HG02870 (cell line): ENCODE measurements around the gene CEP68.
"Not testable (repeated sequence)": the region's sequence is repeated elsewhere in the genome, so short reads cannot be mapped to it uniquely, and the experiment has no call there.

ENCODE experiments used
- ATAC-seq: cut with Tn5 transposase; IDR thresholded peaks from one replicate; pipeline ENCODE4 v1.9.1; 2021; ENCODE audit warnings: mild to moderate bottlenecking, moderate library complexity; ENCODE audit not compliant: unreplicated experiment

The CEP68 gene, protein sequence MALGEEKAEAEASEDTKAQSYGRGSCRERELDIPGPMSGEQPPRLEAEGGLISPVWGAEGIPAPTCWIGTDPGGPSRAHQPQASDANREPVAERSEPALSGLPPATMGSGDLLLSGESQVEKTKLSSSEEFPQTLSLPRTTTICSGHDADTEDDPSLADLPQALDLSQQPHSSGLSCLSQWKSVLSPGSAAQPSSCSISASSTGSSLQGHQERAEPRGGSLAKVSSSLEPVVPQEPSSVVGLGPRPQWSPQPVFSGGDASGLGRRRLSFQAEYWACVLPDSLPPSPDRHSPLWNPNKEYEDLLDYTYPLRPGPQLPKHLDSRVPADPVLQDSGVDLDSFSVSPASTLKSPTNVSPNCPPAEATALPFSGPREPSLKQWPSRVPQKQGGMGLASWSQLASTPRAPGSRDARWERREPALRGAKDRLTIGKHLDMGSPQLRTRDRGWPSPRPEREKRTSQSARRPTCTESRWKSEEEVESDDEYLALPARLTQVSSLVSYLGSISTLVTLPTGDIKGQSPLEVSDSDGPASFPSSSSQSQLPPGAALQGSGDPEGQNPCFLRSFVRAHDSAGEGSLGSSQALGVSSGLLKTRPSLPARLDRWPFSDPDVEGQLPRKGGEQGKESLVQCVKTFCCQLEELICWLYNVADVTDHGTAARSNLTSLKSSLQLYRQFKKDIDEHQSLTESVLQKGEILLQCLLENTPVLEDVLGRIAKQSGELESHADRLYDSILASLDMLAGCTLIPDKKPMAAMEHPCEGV

DNA sequence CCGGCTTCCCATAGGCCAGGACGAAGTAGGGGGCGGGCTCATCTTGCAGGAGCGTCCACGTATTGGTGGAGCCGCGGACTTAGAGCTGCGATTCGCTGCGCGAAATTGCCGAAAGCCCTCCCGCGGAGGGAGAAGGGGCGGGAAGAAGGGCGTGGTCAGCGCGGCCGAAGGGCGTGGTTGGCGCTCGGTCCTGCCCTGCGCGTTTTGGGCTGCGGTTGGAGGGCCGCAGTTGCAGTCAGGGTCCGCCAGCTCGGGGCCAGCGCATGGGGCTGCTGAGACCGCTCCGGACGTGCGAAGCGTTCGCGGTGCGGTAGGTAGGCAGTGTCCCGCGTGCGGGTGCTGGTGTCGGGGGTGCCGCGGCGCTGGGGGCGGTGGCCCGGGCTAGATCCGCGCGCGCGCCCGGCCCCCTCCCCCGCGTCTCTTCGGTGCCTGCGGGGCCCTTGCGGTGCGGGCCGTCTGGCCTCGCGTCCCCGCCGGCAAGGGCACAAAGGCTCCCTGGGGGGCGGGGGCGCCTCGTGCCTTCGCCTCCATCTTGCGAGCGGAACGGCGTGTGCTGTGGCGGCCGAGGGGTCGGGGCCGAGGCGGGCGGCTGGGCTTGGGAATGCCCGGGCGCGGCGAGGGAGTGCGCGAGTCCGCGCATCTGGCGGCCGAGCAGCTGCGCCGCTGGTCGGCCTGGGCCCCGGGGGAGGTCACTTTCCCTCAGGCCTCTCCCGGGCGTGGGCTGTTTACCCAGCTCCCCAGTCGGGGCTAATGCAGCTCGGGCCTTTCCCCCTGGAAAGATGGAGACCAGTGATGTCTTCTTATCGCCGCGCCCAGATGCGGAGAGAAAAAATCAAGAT is at the start of gene CEP68:
CEP68 (plus strand) TSS at position 202 of the 839 bp plus-strand sequence. CDS start 13,029 bp downstream, outside the sequence.
- peak; percentile 82 for ATAC-seq

DNA sequence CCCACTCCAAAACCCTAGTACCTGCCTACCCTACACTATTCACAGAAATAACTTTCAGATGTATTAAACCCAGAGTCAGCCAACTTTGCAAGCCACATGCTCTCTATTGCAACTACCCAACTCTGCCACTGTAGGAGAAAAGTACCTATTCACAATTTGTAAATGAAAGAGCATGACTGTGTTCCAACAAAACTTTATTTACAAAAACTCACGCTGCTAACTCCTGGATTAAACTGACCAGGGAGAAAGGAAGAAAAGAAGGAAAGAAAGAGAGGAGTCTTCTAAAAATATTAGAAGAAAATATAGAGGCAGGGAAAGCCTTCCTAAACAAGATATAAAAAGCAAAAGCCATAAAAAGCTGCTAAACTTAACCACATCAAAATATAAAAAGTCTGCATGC is 42.4 kb upstream of the CEP68 start:
- no peak for ATAC-seq

DNA sequence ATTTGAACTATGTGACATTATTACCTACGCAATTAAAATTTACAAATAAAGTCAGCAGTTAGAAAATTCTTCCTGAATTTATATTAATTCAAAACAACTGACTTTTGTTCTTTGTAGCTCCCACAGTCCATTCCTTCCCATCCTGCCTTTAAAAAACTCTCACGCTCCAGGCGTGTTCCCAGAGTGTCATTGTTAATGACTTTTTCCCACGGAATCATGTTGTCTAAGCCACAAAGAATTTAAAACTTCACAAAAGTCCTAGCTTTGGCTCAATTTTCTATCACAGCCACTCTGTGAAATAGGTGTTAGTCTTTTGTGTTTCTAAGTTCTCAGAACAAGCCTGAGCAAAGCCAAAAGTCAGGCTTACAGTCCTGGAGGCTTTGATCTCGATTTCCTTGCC is 40.5 kb upstream of the CEP68 start:
- no peak for ATAC-seq

DNA sequence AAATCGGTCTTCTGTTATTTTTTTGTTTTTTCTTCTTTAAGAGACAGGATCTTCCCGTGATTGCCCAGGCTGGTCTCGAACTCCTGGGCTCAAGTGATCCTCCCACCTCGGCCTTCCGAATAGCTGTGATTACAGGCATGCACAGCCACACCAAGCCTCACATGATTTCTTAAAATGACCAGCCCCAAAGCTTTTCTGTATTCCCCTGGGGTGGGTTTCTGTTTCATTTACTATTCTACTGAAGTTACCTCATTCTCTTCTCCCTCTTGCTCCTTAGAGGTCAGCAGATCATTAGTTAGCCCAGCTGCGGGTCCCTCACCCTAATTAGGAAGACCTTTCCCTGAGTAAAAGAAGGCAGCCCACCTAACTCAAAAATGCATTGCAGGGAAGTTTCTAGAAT is 39.4 kb upstream of the CEP68 start:
- no peak for ATAC-seq

DNA sequence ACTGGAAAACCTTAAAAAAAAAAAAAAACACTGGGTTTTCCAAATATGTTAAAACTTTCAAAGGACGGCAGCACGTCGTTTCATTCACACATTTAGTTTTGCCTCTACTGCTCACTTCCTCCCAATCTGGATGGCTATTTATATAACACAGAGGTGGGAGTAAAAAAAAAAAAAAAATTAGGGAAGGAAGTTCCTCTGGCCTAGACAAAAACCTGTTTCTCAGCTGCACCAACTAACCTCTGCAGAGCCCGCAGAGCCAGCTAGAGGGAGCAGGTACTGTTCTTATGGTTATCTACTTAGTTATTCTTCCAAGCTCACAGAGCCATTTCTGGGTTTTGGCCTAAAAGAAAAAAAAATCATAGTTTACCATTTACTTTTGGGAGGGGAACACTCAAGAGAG is 38.9 kb upstream of the CEP68 start:
- no peak for ATAC-seq

DNA sequence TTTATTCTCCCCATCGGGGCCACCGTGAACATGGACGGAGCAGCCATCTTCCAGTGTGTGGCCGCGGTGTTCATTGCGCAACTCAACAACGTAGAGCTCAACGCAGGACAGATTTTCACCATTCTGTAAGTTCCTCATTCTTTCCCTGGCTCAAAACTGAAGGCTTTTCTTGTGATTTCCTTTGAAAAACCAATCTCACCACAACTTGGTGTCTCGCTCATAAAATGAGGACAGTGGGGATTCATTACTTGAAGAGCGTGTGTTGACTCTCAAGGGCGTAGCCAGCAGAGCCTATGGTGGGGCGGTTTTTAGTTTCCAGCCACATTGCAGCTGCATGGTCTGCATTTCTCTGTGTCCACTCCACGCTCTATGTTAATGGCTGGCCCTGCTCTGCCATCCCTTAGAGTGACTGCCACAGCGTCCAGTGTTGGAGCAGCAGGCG is 38.1 kb upstream of the CEP68 start:
- no peak for ATAC-seq

DNA sequence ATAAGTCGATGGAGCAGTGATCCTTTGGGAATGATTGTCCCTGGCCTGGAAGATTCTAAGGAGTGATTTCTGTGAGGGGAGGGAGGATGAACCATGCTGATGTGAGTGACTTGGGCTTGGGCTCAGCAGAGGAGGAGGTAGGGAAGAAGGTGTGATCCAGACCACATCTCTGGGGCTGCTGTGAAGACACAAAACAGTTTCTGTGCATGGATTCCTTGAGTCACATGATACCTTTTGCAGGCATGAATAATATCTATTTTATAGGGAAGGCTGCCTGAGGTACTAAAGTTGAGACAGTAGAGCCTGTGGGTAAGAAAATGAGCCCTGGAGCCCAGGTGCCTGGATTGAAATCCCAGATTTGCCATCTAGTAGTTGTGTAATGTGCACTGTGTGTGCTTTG is 37.2 kb upstream of the CEP68 start:
- no peak for ATAC-seq

DNA sequence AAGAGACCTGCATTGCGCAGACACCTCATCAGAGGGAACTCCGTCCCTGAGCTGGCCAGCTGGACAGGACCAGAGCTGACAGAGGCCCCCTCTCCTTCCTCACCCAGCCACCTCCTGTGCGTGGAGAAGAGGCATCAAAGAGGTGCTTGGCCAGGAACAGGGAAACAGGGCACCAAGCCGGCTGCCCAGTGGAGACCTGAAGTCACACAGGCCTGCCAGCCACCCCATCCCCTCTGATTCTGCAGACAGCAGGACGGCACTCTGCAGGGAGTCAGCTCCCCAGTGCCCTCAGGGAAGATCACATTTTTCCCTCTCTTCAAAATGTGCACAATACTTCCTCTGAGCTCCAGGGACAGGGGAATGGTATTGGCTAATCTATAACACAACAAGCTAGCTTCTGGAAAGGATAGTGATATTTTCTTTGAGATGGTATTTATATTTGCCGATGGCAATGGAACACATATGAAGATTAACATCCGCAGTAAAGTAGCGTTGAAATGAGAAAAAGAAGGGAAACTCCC is 36.5 kb upstream of the CEP68 start:
- ATAC-seq, result no peak

DNA sequence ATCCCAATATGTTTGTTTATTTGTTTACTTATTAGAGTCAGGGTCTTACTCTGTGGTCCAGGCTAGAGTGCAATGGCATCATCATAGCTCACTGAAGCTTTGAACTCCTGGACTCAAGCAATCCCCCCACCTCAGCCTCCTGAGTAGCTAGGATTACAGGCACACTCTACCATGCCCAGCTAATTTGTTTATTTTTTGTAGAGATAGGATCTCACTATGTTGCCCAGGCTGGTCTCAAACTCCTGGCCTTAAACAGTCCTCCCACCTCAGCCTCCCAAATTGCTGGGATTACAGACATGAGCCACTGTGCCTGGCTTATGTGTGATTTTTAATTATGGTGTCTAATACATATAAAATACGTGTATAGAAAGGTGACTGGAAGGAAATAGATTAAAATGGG is 36.0 kb upstream of the CEP68 start:
- ATAC-seq, result not testable (repeated sequence)

DNA sequence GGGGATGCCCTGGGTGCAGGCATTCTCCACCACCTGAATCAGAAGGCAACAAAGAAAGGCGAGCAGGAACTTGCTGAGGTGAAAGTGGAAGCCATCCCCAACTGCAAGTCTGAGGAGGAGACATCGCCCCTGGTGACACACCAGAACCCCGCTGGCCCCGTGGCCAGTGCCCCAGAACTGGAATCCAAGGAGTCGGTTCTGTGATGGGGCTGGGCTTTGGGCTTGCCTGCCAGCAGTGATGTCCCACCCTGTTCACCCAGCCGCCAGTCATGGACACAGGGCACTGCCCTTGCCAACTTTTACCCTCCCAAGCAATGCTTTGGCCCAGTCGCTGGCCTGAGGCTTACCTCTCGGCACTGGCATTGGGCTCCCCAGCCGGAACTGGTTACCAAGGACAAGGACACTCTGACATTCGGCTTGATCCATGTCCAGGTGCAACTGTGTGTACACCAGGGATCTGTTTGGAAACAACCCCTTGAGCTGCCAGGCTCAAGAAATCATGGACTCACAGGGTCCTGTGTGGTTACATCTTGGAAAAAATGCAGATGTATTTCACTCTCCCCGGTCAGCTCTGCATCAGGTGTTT is 35.2 kb upstream of the CEP68 start:
- no peak for ATAC-seq

DNA sequence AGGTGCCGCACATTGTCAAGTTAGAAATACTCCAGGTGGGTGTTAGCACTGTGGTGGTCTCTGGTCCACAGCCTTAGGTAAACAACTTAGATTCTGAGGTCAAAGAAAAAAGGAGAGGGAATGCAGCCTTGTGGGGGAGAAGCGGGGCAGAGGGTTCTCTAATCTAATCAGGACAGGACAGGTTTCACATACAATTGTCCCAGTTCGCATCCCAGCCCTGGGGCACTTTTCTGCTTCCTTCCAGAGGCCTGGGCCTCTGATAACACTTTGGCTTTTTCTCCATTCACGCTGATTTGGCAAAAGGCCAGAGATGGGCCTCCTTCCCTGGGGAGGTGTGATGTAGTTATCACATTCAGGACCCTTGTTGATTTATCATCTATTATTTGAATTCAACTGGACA is 34.5 kb upstream of the CEP68 start:
- no peak for ATAC-seq

DNA sequence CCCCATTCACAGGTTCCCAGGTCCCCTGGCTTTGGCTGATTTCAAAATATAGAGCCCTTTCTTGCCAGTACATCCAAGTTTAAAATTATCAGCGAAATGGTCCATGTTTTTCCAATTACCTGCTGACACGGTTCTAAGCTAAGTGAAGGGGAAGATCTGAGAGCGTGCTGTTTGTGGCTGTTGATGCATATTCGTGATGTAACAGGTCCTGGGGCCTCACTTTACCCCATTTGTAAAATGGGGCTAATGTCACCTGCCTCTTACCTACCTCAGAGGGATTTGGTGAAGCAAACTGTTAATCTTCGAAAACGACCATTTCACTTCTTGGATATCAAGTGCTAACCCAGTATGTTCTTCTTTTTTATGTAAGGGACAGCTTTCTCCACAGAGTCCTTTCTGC is 34.0 kb upstream of the CEP68 start:
- ATAC-seq, result no peak

DNA sequence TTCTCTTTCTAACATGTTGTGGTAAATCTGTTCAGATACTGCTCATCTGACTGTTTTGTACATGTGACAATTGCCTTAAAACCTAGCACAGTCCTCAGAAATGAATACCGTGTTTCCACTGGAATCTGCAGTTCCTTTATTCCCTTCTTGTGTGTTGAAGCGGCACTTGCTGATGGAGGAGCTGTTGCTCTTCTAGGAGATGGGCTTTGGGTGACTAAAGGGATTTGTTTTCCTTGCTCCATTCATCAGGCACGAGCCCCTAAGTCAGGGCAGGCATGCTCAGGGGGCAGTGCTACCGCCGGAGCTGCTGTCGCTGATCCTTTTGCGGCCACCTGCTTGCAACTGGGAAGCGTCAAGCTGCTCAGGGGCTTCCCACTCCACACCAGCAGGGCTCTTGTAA is 32.5 kb upstream of the CEP68 start:
- no peak for ATAC-seq

DNA sequence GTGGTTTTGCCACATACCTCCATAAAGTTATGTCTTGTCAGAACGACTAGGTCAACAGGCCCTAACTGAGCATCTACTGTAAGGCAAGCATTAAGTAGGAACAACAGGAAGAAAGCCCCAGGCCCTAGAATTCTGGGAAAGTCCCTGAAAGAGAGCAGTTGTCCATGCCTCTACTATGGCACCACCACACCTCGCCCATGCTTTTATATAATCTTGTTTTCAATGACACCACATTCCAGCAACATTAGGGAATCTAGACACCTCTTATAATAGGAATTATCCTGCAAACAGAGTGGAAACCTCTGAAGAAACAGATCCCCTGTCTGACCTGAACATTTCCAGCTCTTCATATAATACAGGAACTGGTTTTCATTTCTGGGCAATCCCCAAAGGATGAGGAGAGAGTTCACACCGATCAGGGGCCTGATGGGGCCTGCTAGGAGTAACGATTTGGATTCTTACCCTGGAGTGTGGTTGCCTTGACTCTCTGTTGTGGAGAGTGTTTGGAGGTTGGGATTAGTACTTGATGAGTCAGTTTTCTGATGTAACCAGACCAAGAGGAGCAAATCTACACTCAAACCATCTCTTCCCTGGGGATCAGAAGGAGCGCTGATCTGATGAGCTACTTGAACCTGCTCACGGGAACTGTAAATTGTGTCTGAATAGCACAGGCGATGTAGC is 31.9 kb upstream of the CEP68 start:
- no peak for ATAC-seq

DNA sequence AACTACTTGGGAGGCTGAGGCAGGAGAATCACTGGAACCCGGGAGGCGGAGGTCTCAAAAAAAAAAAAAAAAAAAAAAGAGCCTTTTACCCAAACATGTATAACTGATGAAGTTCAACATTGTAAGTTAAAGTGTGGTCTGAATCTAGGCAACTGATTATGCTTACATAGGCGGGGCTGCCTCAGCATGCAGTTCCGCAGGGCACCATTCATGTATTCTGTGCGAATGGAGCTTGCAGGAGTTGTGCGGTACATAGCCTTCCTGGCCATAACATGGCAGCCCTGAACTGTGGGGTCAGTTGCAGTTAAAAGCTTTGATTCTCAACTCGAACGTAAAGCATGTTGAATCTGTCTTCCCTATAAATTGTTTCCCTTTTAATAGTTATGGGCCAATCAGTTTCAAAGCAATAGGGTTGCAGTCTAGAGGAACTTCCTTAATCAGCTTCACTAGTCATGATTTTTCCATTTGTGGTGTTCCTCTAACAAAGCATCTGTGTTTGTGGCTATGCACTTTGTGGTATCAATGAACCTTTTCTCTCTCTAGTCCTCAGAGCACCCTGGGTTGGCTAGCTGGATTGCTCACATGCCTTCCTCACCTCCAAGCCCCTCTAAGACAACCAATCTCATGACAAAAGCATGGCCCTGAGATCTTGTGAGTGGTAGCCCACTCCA is 30.6 kb upstream of the CEP68 start:
- ATAC-seq, result no peak

DNA sequence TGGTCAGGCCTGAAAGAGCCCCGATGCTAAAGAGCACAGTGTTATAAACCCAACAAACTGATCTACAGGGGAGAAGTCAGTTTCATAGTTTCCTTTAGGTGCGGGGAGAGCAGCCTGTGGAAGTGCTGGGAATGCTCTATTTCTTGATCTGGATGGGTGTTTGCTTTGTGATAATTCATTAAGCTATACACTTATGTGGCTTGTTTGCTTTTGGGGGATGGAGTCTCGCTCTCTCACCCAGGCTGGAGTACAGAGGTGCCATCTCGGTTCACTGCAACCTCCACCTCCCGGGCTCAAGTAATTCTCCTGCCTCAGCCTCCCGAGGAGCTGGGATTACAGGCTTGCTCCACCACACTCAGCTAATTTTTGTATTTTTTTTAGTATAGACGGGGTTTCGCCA is 30.1 kb upstream of the CEP68 start:
- no peak for ATAC-seq

DNA sequence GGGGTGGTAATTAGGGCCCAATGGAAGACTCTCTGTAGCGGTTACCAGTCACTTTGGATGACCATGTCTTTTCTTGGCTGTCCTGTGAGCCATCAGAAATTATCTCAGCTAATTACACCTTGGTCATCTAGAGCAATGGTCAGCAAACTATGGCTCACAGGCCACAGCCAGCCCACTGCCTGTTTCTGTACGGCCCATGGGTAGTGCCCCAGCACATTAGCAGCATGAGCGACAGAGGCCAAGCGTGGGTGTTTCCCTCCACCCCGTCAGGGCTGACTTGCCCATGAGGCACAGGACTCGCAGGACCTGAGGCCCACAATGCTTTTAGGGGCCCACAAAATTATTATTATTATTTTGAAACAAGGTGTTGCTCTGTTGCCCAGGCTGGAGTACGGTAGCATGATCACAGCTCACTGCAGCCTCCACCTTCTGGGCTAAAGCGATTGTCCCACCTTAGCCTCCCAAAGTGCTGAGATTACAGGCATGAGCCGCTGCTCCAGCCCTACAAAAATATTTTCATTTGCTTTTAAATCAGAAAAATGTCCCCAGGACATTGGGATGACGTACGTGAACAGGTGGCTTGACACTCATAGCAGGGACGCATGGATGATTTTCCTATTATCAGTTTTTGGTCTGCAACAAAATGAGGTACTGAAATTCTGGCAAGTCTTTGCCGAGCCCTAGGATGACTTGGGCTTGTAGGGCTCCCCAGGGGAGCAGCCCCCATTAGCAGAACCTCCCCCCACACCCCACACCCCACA is 29.3 kb upstream of the CEP68 start:
- ATAC-seq, result no peak

DNA sequence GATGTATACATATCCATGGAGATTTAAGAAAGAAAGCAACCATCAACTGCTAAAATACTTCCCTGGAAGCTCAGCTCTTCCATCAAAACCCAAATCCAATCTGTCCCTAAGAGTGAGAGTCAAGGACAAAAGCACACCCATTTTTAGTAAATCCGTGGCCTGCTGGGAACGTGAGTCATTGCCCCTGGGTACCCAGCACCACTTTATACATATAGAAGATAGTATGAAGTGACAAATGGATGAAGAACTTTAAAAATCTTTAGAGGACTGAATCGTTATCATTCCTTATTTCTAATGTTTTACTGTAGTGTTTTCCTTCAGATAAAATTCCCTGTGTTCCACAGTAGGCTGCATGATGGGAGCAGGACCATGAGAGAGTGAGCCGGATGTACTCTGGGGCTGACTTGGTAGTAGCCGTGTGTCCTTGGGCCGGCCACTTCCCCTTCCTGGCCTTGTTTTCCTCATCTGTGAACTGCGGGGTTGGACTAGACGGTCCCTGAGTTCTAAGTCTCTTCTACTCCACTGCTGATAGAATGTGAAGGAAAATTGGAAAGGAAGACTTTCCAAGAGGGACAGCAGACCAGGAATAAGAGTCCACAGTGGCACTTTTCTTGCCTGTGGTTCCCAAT is 28.5 kb upstream of the CEP68 start:
- no peak for ATAC-seq
